Measurements from ENCODE around the gene UBASH3A.

DNA sequence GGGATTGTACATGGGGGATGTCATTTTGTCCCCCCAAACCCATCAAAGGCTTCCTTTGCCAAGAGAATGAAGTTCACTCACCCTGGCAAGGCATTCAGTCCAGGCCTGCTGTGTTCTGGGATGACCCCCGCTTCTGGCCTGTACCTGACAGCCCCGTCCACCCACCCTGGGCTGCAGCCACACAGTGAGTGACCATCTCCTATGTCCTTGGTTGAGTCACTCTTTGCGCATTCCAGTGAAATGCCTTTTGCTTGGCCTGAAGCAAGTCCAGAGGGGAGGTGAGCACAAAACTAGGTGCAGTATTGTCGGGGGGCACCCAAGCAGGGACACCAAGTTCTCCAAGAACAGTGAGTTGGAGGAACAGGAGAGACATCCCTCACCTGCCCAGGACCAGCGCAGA lies 18.1 kb upstream of the UBASH3A start:
- no peak for TF ChIP-seq POLR2A (IDR thresholded peaks at IDR 0.05)
- TF ChIP-seq, protein P1, sequence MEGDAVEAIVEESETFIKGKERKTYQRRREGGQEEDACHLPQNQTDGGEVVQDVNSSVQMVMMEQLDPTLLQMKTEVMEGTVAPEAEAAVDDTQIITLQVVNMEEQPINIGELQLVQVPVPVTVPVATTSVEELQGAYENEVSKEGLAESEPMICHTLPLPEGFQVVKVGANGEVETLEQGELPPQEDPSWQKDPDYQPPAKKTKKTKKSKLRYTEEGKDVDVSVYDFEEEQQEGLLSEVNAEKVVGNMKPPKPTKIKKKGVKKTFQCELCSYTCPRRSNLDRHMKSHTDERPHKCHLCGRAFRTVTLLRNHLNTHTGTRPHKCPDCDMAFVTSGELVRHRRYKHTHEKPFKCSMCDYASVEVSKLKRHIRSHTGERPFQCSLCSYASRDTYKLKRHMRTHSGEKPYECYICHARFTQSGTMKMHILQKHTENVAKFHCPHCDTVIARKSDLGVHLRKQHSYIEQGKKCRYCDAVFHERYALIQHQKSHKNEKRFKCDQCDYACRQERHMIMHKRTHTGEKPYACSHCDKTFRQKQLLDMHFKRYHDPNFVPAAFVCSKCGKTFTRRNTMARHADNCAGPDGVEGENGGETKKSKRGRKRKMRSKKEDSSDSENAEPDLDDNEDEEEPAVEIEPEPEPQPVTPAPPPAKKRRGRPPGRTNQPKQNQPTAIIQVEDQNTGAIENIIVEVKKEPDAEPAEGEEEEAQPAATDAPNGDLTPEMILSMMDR (IDR thresholded peaks at IDR 0.05), result no peak
